ENCODE measurements around the gene UQCRC1.

Gene UQCRC1

GRCh38 chr3:48617559-48617958, 8.1 kb upstream of the UQCRC1 start:
- no peak overlapping the region for H3K4me3 ChIP-seq (ENCODE audit: low read depth, low read length)
- no peak for DNase-seq (ENCODE audit: low read depth)
- TF ChIP-seq CTCF (IDR thresholded peaks at IDR 0.05; ENCODE audit: control insufficient read depth, extremely low read depth, insufficient read depth): no peak

- no peak overlapping the region for H3K4me3 ChIP-seq (ENCODE audit: low read depth, low read length)
- no peak for TF ChIP-seq CTCF (IDR thresholded peaks at IDR 0.05; ENCODE audit: control insufficient read depth, extremely low read depth, insufficient read depth)
- no peak for DNase-seq (ENCODE audit: low read depth)
These were observed 4.6 kb upstream of the UQCRC1 start for GRCh38 chr3:48614044-48614443.

- no peak for TF ChIP-seq CTCF (IDR thresholded peaks at IDR 0.05; ENCODE audit: control insufficient read depth, extremely low read depth, insufficient read depth)
- no peak overlapping the region for H3K4me3 ChIP-seq (ENCODE audit: low read depth, low read length)
- DNase-seq (ENCODE audit: low read depth): no peak
These were observed 2.9 kb upstream of the UQCRC1 start for GRCh38 chr3:48612309-48612708.

- no peak for TF ChIP-seq CTCF (IDR thresholded peaks at IDR 0.05; ENCODE audit: control insufficient read depth, extremely low read depth, insufficient read depth)
- no peak for DNase-seq (ENCODE audit: low read depth)
- H3K4me3 ChIP-seq (ENCODE audit: low read depth, low read length): no peak overlapping the region
These were observed 1.9 kb downstream of the UQCRC1 start for GRCh38 chr3:48607519-48607918.

GRCh38 chr3:48601622-48601994, 7.8 kb downstream of the UQCRC1 start:
- no peak for TF ChIP-seq CTCF (IDR thresholded peaks at IDR 0.05; ENCODE audit: control insufficient read depth, extremely low read depth, insufficient read depth)
- no peak for DNase-seq (ENCODE audit: low read depth)
- no peak overlapping the region for H3K4me3 ChIP-seq (ENCODE audit: low read depth, low read length)

- no peak overlapping the region for H3K4me3 ChIP-seq (ENCODE audit: low read depth, low read length)
- no peak for DNase-seq (ENCODE audit: low read depth)
- TF ChIP-seq CTCF (IDR thresholded peaks at IDR 0.05; ENCODE audit: control insufficient read depth, extremely low read depth, insufficient read depth): no peak
These were observed 8.5 kb downstream of the UQCRC1 start for GRCh38 chr3:48600711-48601621.

All from LNCaP clone FGC (cell line).